Breast epithelium (tissue), 4 donors: ENCODE results near the gene RAP2B. TPM values are rescaled to one million over a fixed set of nuclear protein-coding genes. Genes with fewer than 3 reads are reported as not detected.
"Not testable (repeated sequence)": the region's sequence is repeated elsewhere in the genome, so short reads cannot be mapped to it uniquely, and the experiment has no call there.

Experiments
- DNase-seq, 2 donors: peaks; one replicate each; pipeline ENCODE4 v3.0.0-alpha.2; 2019; ENCODE audit warnings: low spot score in 2 of 2
- H3K27ac ChIP-seq, 2 donors: fragments of 200-600 bp; sonication (generic) in 1 of 2; one replicate each; pipeline ENCODE4 v1.5.1; 2016 to 2019; ENCODE audit warnings: mild to moderate bottlenecking in 1 of 2
- H3K27me3 ChIP-seq, 2 donors: fragments of 200-600 bp; sonication (generic) in 1 of 2; one replicate each; pipeline versions ENCODE4 v1.5.1 to v1.6.0; 2017 to 2019; ENCODE audit warnings: control low read depth in 1 of 2, mild to moderate bottlenecking in 1 of 2
- H3K36me3 ChIP-seq: fragments of 200-600 bp; one replicate; pipeline ENCODE4 v1.5.1; 2019
- H3K4me1 ChIP-seq, 2 donors: fragments of 200-600 bp; sonication (generic); one replicate each; pipeline ENCODE4 v1.5.1; 2016 to 2019; ENCODE audit warnings: control low read depth in 1 of 2
- H3K4me3 ChIP-seq, 3 donors: fragments of 200-600 bp; sonication (generic); 1 replicate in 2 of 3; 2 replicates in 1 of 3; pipeline ENCODE4 v1.5.1; 2016 to 2019; ENCODE audit warnings: mild to moderate bottlenecking in 3 of 3, moderate library complexity in 2 of 3
- H3K9me3 ChIP-seq, 2 donors: fragments of 200-600 bp; sonication (generic) in 1 of 2; one replicate each; pipeline ENCODE4 v1.5.1; 2016 to 2019; ENCODE audit warnings: control low read depth in 1 of 2
- POLR2A ChIP-seq: fragments of 450-650 bp; IDR thresholded peaks from one replicate; pipeline ENCODE4 v1.6.1; 2016; ENCODE audit warnings: antibody characterized with exemption, mild to moderate bottlenecking, moderate library complexity
- POLR2AphosphoS5 ChIP-seq, 3 donors: sonication (generic); formaldehyde crosslinking; IDR thresholded peaks; one replicate each; pipeline ENCODE4 v1.6.1; 2017; ENCODE audit warnings: antibody characterized with exemption in 3 of 3
- intact Hi-C: fragments of 100-400 bp; cut with DNase I; formaldehyde crosslinking; loops from one replicate; pipeline ENCODE4 v1.15.1; 2023; ENCODE audit warnings: low total_unique reads
- total RNA-seq, 3 donors: library from RNA; depleted of rRNA; stranded (reverse); fragments of >200 nt; gene quantifications; one replicate each; pipeline ENCODE4 v1.1.0, GENCODE V29; 2016
- TF ChIP-seq, protein P1 (sequence below), 3 donors: fragments of 450-650 bp; IDR thresholded peaks; one replicate each; pipeline ENCODE4 v1.5.1; 2016 to 2017; ENCODE audit warnings: antibody characterized with exemption in 3 of 3, mild to moderate bottlenecking in 3 of 3, moderate library complexity in 3 of 3

The RAP2B gene
- total RNA-seq, result 10 to 100 TPM in 2 of 3 donors, 1 to 10 TPM in 1; 6.6 to 21.0 (median 13.5) TPM

DNA sequence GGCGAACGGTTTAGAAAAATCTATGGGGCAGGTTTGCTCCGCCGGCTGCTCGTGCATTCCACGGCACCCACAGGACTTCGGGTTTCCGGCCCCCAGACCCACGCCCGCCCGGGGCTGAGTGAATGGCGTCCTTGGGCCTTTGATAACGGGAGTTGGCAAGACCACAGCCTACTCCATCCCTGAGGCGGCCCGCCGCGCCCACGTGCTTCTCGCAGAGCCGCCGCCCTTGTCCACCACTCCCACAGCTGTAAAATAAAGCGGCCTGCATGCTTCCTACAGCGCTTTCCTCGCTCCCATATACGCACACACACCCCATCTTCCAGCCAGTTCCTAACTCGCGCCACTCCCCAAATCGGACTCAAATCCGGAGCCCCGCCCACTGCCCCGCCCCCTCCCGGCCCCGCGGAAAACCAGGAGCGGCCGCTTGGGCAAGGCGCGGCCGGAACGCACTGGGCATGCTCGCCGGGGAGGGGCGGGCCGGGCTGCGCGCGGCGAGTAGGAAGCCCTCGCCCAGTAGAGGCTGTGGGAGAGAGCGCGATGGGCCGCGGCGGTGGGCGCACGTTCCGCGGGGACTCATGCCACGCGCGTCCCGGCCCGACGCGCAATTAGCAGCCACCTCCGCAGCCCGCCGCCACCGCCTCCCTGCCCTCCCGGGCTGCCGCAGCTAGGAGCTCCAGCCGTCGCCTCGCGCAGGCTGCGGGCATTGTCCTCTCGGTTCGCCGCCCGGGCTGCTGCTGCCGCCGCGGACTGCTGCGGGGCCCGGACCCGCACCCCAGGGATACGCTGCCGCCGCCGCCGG lies at the start of gene RAP2B:
RAP2B (plus strand) TSS at position 513 of the 799 bp plus-strand sequence. CDS start 468 bp downstream, outside the sequence.
- Histone ChIP-seq H3K9me3 (no peaks in the 10 kb centered on the region), H3K4me3 (peak within 1 kb of the TSS; percentile 68 to 98 (median 91)), H3K4me1 (peaks cover 0 to 6% of the 10 kb centered on the region in 2 donors), H3K36me3 (no peaks in the 10 kb centered on the region), H3K27ac (peak within 1 kb of the TSS; percentile 95), H3K27me3 (no peaks in the 10 kb centered on the region)
- TF ChIP-seq POLR2A, result peak; percentile 56
- TF ChIP-seq POLR2AphosphoS5 (IDR thresholded peaks at IDR 0.05), result peak; percentile 69 to 92 (median 72)
- TF ChIP-seq, protein P1, sequence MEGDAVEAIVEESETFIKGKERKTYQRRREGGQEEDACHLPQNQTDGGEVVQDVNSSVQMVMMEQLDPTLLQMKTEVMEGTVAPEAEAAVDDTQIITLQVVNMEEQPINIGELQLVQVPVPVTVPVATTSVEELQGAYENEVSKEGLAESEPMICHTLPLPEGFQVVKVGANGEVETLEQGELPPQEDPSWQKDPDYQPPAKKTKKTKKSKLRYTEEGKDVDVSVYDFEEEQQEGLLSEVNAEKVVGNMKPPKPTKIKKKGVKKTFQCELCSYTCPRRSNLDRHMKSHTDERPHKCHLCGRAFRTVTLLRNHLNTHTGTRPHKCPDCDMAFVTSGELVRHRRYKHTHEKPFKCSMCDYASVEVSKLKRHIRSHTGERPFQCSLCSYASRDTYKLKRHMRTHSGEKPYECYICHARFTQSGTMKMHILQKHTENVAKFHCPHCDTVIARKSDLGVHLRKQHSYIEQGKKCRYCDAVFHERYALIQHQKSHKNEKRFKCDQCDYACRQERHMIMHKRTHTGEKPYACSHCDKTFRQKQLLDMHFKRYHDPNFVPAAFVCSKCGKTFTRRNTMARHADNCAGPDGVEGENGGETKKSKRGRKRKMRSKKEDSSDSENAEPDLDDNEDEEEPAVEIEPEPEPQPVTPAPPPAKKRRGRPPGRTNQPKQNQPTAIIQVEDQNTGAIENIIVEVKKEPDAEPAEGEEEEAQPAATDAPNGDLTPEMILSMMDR (IDR thresholded peaks at IDR 0.05), result no peak
- intact Hi-C loops, result no loop called here
- peak; percentile 96 for DNase-seq

DNA sequence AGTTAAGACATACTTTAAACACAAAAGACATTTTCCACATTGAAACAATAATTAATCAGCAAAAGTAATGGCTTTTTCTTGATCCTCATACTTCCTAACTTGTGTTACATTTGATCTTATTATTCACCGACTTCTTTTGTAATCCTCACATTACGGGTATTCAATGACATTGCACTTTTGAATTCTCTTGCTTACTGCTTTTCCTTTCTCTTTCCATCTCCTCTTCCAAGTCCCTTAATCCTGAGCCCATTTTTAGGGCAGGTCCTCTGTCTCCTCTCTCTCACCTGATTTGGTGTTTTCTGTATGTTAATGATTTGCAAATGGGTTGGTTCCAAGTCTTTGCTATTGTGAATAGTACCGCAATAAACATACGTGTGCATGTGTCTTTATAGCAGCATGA lies 48.5 kb upstream of the RAP2B start:
- H3K4me1 ChIP-seq, result no peaks in the 10 kb centered on the region
- TF ChIP-seq, protein P1 (IDR thresholded peaks at IDR 0.05), result no peak
- TF ChIP-seq POLR2AphosphoS5 (IDR thresholded peaks at IDR 0.05), result no peak
- no peak for TF ChIP-seq POLR2A
- no peaks in the 10 kb centered on the region for H3K36me3 ChIP-seq
- no peak overlapping the region for H3K4me3 ChIP-seq
- no peaks in the 10 kb centered on the region for H3K9me3 ChIP-seq
- H3K27me3 ChIP-seq, result no peaks in the 10 kb centered on the region
- no peak for DNase-seq
- intact Hi-C loops, result no loop called here
- H3K27ac ChIP-seq, result no peak overlapping the region

DNA sequence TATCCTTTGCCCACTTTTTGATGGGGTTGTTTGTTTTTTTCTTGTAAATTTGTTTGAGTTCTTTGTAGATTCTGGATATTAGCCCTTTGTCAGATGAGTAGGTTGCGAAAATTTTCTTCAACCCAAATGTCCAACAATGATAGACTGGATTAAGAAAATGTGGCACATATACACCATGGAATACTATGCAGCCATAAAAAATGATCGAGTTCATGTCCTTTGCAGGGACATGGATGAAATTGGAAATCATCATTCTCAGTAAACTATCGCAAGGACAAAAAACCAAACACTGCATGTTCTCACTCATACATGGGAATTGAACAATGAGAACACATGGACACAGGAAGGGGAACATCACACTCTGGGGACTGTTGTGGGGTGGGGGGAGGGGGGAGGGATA lies 47.8 kb upstream of the RAP2B start:
- H3K4me1 ChIP-seq, H3K4me3 ChIP-seq, H3K36me3 ChIP-seq, DNase-seq, intact Hi-C loops, H3K27me3 ChIP-seq, H3K9me3 ChIP-seq, H3K27ac ChIP-seq: not testable (repeated sequence)

DNA sequence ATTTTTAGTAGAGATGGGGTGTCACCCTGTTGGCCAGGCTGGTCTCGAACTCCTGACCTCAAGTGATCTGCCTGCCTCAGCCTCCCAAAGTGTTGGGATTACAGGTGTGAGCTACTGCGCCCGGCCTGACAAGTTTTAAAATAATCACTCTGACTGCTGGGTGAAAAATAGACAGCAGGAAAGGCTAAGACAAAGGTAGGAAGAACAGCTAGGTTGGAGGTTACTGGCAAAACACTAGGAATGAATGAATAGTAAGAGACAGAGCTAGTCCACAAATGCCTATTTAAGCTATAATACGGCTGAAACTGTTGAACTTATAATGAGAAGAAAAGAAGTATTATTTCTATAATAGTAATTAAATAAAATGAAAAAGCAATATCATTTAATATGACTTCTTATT lies 46.7 kb upstream of the RAP2B start:
- Histone ChIP-seq H3K4me1 (no peaks in the 10 kb centered on the region), H3K4me3 (no peak overlapping the region), H3K36me3 (no peaks in the 10 kb centered on the region), H3K27me3 (no peaks in the 10 kb centered on the region), H3K9me3 (no peaks in the 10 kb centered on the region), H3K27ac (no peak overlapping the region)
- TF ChIP-seq, protein P1 (IDR thresholded peaks at IDR 0.05), result no peak
- TF ChIP-seq POLR2A (no peak), POLR2AphosphoS5 (IDR thresholded peaks at IDR 0.05) (no peak)
- DNase-seq, result no peak
- intact Hi-C loops, result no loop called here

DNA sequence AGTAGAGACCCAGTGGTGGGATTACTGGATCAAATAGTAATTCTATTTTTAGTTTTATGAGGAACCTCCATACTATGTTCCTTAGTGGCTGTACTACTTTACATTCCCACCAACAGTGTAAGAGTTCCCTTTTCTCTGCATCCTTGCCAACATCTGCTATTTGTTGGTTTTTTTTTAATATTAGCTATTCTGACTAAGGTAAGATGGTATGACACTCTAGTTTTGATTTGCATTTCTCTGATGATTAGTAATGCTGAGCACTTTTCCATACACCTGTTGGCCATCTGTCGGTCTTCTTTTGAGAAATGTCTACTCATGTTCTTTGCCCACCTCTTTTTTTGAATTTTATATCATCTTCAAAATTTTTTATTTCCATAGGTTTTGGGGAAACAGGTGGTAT lies 34.2 kb upstream of the RAP2B start:
- Histone ChIP-seq H3K9me3 (no peaks in the 10 kb centered on the region), H3K4me1 (no peaks in the 10 kb centered on the region), H3K36me3 (no peaks in the 10 kb centered on the region), H3K4me3 (no peak overlapping the region), H3K27me3 (no peaks in the 10 kb centered on the region), H3K27ac (no peak overlapping the region)
- DNase-seq, result no peak
- intact Hi-C loops, result no loop called here
- no peak for TF ChIP-seq POLR2AphosphoS5 (IDR thresholded peaks at IDR 0.05)
- TF ChIP-seq POLR2A, result no peak
- TF ChIP-seq, protein P1 (IDR thresholded peaks at IDR 0.05), result no peak
